Cardiac muscle cell (in vitro differentiated cells and primary cell): Measurements from ENCODE around the gene TFB2M. TPM values are rescaled to one million over a fixed set of nuclear protein-coding genes. Genes with fewer than 3 reads are reported as not detected.

ENCODE experiments used
- DNase-seq, 2 donors: peaks; one replicate each; pipeline versions ENCODE4 v3.0.0 to v3.0.0-alpha.2; 2010 to 2017; ENCODE audit warnings: low read depth in 1 of 2, low spot score in 1 of 2
- H3K27ac ChIP-seq: fragments of 200-600 bp; sonication (generic); 2 replicates; pipeline ENCODE4 v1.5.1; 2016
- H3K27me3 ChIP-seq: fragments of 200-600 bp; sonication (generic); 2 replicates; pipeline ENCODE4 v1.6.0; 2016; ENCODE audit warnings: control low read depth
- H3K36me3 ChIP-seq: fragments of 200-600 bp; sonication (generic); 2 replicates; pipeline ENCODE4 v1.5.1; 2016; ENCODE audit warnings: control low read depth
- H3K4me1 ChIP-seq: fragments of 200-600 bp; sonication (generic); 2 replicates; pipeline ENCODE4 v1.8.1; 2017; ENCODE audit warnings: low read depth, mild to moderate bottlenecking, mixed run types
- H3K4me3 ChIP-seq: fragments of 200-600 bp; sonication (generic); 2 replicates; pipeline ENCODE4 v1.5.1; 2016; ENCODE audit warnings: mild to moderate bottlenecking
- H3K9me3 ChIP-seq: fragments of 200-600 bp; sonication (generic); 2 replicates; pipeline ENCODE4 v1.5.1; 2017; ENCODE audit warnings: low read depth, mild to moderate bottlenecking, control low read depth
- polyA plus RNA-seq: library from polyadenylated mRNA; unstranded; fragments of >200 nt; fragmentation: Nextera tagmentation; extraction: Ambion mirVana; gene quantifications from 2 replicates; pipeline ENCODE4 v1.2.1, GENCODE V29; 2016
- total RNA-seq: library from RNA; depleted of rRNA; stranded (reverse); fragments of >200 nt; gene quantifications from 2 replicates; pipeline ENCODE4 v1.2.3, GENCODE V29; 2016
- TF ChIP-seq, protein P1 (sequence below): IDR thresholded peaks from 2 replicates; pipeline ENCODE4 v1.5.1; 2012; ENCODE audit warnings: low read depth, mild to moderate bottlenecking, low read length

The TFB2M gene
- total and polyA plus RNA-seq, 2 experiments from 2014 or later, result 7.3 to 9.4 TPM

DNA sequence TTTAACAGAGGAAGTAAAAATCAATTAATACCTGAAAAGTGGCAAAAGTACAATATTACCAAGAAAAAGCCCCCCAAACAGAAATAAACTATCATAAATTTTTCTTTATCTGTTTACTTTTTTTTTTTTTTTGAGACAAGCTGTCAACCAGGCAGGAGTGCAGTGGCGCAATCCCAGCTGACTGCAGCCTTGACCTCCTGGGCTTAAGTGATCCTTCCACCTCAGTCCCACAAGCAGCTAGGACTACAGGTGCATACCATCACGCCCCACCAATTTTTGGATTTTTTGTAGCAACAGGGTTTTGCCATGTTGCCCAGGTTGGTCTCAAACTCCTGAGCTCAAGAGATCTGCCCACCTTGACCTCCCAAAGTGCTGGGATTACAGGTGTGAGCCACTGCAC, 8.0 kb downstream of the TFB2M start:
- Histone ChIP-seq H3K36me3 (peaks cover 32% of the 10 kb centered on the region), H3K27me3 (no peaks in the 10 kb centered on the region), H3K4me1 (no peaks in the 10 kb centered on the region), H3K27ac (no peak overlapping the region), H3K9me3 (no peaks in the 10 kb centered on the region), H3K4me3 (no peak overlapping the region)
- TF ChIP-seq, protein P1, sequence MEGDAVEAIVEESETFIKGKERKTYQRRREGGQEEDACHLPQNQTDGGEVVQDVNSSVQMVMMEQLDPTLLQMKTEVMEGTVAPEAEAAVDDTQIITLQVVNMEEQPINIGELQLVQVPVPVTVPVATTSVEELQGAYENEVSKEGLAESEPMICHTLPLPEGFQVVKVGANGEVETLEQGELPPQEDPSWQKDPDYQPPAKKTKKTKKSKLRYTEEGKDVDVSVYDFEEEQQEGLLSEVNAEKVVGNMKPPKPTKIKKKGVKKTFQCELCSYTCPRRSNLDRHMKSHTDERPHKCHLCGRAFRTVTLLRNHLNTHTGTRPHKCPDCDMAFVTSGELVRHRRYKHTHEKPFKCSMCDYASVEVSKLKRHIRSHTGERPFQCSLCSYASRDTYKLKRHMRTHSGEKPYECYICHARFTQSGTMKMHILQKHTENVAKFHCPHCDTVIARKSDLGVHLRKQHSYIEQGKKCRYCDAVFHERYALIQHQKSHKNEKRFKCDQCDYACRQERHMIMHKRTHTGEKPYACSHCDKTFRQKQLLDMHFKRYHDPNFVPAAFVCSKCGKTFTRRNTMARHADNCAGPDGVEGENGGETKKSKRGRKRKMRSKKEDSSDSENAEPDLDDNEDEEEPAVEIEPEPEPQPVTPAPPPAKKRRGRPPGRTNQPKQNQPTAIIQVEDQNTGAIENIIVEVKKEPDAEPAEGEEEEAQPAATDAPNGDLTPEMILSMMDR, result no peak
- DNase-seq, result no peak

DNA sequence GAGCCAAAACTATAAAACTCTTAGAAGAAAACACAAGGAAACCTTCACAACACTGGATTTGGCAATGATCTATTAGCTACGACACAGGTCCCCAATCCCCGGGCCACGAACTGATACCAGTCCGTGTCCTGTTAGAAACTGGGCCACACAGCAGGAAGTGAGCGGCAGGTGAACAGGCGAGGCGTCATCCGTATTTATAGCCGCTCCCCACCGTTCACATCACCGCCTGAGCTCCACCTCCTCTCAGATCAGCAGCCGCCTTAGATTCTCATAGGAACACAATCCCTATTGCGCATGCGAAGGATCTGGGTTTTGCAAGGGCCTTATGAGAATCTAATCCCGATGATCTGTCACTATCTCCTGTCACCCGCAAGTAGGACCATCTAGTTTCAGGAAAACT, 11.9 kb downstream of the TFB2M start:
- Histone ChIP-seq H3K4me3 (no peak overlapping the region), H3K27me3 (no peaks in the 10 kb centered on the region), H3K36me3 (peaks cover 31% of the 10 kb centered on the region), H3K9me3 (no peaks in the 10 kb centered on the region), H3K27ac (no peak overlapping the region), H3K4me1 (no peaks in the 10 kb centered on the region)
- TF ChIP-seq, protein P1, result no peak
- no peak for DNase-seq

GRCh38 chr1:246552110-246552509, 14.0 kb downstream of the TFB2M start:
- Histone ChIP-seq H3K4me3 (no peak overlapping the region), H3K27me3 (no peaks in the 10 kb centered on the region), H3K27ac (no peak overlapping the region), H3K9me3 (no peaks in the 10 kb centered on the region), H3K4me1 (no peaks in the 10 kb centered on the region), H3K36me3 (peaks cover 31% of the 10 kb centered on the region)
- TF ChIP-seq, protein P1, result no peak
- no peak for DNase-seq

DNA sequence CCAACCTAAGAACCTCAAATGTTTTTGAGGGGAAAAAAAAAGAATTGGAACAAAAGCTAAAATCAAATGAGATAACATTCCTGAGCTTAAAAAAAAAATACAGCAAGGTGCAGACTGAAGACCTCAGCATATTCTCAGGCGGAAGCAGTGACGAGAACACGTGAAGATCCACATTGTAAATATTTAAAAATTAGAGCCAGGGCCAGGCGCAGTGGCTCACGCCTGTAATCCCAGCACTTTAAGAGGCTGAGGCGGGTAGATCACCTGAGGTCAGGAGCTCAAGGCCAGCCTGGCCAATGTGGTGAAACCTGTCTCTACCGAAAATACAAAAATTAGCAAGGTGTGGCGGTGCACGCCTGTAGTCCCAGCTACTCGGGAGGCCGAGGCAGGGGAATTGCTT, 15.7 kb downstream of the TFB2M start:
- no peak overlapping the region for H3K4me3 ChIP-seq
- DNase-seq, result no peak
- TF ChIP-seq, protein P1, result no peak
- H3K27ac ChIP-seq, result no peak overlapping the region
- no peaks in the 10 kb centered on the region for H3K4me1 ChIP-seq
- H3K9me3 ChIP-seq, result no peaks in the 10 kb centered on the region
- H3K27me3 ChIP-seq, result no peaks in the 10 kb centered on the region
- H3K36me3 ChIP-seq, result peaks cover 16% of the 10 kb centered on the region

- Histone ChIP-seq H3K4me1 (no peaks in the 10 kb centered on the region), H3K36me3 (peaks cover 16% of the 10 kb centered on the region), H3K27ac (no peak overlapping the region), H3K27me3 (no peaks in the 10 kb centered on the region), H3K4me3 (no peak overlapping the region), H3K9me3 (no peaks in the 10 kb centered on the region)
- TF ChIP-seq, protein P1, result no peak
- DNase-seq, result no peak
Observed at GRCh38 chr1:246549665-246550064, 16.4 kb downstream of the TFB2M start.

DNA sequence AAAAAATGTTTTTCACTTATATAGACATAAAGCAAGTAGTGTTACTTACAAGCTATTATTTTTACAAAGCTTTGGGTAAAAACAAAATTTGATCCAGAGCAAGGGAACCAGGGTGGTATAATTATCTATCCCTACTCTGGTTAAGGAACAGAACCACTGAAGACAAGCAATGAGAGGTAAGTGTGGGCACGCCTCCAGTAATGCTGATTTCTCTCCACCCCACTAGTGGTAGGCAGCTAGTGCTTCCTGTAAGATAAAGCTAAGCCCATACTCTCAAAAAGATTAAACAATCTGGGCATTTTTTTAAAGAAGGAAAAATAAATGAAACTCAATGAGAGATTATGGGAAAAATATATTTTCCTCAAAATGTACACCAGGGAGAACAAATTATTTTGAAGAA, 22.1 kb downstream of the TFB2M start:
- Histone ChIP-seq H3K9me3 (no peaks in the 10 kb centered on the region), H3K4me3 (no peak overlapping the region), H3K27me3 (no peaks in the 10 kb centered on the region), H3K36me3 (peaks cover 22% of the 10 kb centered on the region), H3K4me1 (no peaks in the 10 kb centered on the region), H3K27ac (no peak overlapping the region)
- DNase-seq, result no peak
- TF ChIP-seq, protein P1, result no peak
